Measurements from ENCODE around the gene CTSH.

The CTSH gene

GRCh38 chr15:78944202-78944625 lies 632 bp downstream of the CTSH start:
- DNase-seq (ENCODE audit: low read depth, low spot score) = no peak
- H3K4me3 ChIP-seq (ENCODE audit: low read depth, low read length) = no peak overlapping the region
- TF ChIP-seq CTCF (IDR thresholded peaks at IDR 0.05; ENCODE audit: low read depth, low read length) = no peak
- in situ Hi-C loops (cut with HindIII; ENCODE audit: low sequenced_read_pairs) = no loop called here

DNA sequence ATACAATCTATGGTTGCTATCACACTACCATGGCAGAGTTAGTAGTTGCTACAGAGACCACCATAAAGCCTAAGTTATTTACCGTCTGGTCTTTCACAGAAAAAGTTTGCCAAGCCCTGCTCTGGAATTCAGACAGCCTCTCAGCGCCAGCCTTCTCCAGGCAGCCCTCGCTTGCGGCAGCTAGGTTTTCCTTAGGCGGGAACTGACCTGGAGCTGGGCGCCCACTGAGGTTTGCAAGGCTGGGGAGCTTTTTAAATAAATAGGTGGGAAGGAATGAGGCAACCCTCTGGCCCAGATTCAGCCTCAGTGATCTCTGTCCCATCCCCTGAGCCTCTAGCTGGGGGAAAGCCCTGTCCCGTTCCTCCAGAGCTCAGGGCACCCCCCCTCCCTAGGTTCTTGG lies 1.2 kb downstream of the CTSH start:
- in situ Hi-C loops (cut with HindIII; ENCODE audit: low sequenced_read_pairs) = no loop called here
- DNase-seq (ENCODE audit: low read depth, low spot score) = no peak
- no peak overlapping the region for H3K4me3 ChIP-seq (ENCODE audit: low read depth, low read length)
- TF ChIP-seq CTCF (IDR thresholded peaks at IDR 0.05; ENCODE audit: low read depth, low read length) = no peak

DNA sequence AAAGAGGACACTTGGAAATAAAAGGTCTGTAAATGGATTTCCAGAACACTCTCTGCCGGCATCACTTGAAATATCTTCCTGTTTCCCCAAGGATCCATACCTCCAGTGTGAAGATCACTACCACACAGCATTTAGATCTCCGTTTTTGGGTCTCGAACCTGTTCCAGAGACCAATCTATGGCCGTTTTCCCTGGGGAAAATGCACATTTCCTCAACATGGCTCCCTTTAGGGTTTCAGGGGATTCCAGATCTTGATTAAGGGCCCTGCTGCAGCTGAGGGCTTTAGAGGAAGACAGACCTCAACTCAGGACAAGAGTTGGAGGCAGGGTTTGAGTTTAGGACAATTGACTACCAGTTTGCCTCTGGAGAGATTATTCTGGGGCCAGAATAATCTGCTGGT lies 2.1 kb downstream of the CTSH start:
- no peak for DNase-seq (ENCODE audit: low read depth, low spot score)
- no peak overlapping the region for H3K4me3 ChIP-seq (ENCODE audit: low read depth, low read length)
- in situ Hi-C loops (cut with HindIII; ENCODE audit: low sequenced_read_pairs) = no loop called here
- TF ChIP-seq CTCF (IDR thresholded peaks at IDR 0.05; ENCODE audit: low read depth, low read length) = no peak

DNA sequence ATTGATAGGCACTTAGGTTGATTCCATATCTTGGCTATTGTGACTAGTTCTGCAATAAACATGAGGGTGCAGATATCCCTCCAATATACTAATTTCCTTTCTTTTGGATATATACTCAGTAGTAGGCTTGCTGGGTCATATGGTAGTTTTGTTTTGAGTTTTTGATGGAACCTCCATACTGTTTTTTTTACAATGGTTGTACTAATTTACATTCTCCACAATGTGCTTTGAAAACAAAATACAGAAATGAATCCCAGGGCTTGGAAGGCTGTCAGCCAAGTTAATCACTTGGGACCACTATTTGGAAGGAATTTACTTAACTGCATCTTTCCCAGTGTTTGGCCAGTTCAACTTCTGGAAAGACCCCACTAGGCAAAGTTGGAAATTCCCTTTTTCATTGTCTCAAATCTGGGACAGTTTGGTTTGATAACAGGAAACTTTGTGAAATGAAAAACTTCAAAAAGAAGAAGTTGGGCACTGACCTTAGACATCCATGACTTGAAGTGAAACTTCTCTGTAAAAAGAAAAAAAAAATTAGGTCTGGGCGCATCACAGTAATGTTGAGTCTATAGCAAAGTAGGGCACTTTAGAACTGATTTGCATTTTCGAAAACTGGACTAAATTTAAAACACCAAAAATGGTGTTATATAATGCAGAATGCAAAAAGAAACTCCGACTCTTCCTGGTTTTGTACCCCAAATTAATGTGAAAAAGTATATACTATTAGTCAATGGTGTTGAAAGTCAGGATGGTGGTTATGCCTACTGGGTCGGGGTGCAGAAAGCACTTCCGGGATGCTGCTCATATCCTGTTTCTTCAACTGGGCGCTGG lies 6.0 kb downstream of the CTSH start:
- no peak for TF ChIP-seq CTCF (IDR thresholded peaks at IDR 0.05; ENCODE audit: low read depth, low read length)
- DNase-seq (ENCODE audit: low read depth, low spot score) = no peak
- in situ Hi-C loops (cut with HindIII; ENCODE audit: low sequenced_read_pairs) = no loop called here
- no peak overlapping the region for H3K4me3 ChIP-seq (ENCODE audit: low read depth, low read length)

GRCh38 chr15:78937132-78937739 lies 7.6 kb downstream of the CTSH start:
- in situ Hi-C loops (cut with HindIII; ENCODE audit: low sequenced_read_pairs) = no loop called here
- no peak for TF ChIP-seq CTCF (IDR thresholded peaks at IDR 0.05; ENCODE audit: low read depth, low read length)
- DNase-seq (ENCODE audit: low read depth, low spot score) = no peak
- no peak overlapping the region for H3K4me3 ChIP-seq (ENCODE audit: low read depth, low read length)

- TF ChIP-seq CTCF (IDR thresholded peaks at IDR 0.05; ENCODE audit: low read depth, low read length) = no peak
- in situ Hi-C loops (cut with HindIII; ENCODE audit: low sequenced_read_pairs) = no loop called here
Measured at GRCh38 chr15:78934655-78935023, 10.2 kb downstream of the CTSH start.

More at GRCh38 chr15:78934655-78935023, 10.2 kb downstream of the CTSH start:
- no peak overlapping the region for H3K4me3 ChIP-seq (ENCODE audit: low read depth, low read length)
- no peak for DNase-seq (ENCODE audit: low read depth, low spot score)

Measured in astrocyte of the spinal cord (primary cell).